B cell (primary cell): ENCODE data around the gene RNASE7. TPM values are rescaled to one million over a fixed set of nuclear protein-coding genes. Genes with fewer than 3 reads are reported as not detected.

Experiments
- ATAC-seq: fragments of 200-7000 bp; cut with Tn5 transposase; one replicate; pipeline ENCODE4 v1.10.0; 2021; ENCODE audit warnings: low read depth, mild to moderate bottlenecking, moderate number of reproducible peaks, moderate library complexity
- CTCF ChIA-PET: fragments of 350-600 bp; sonication (Branson Sonifier 250); formaldehyde crosslinking; loops from one replicate; lab custom pipeline; 2021; ENCODE audit warnings: antibody characterized with exemption, inconsistent platforms; lab: Charles Lee
- POLR2A ChIA-PET: fragments of 350-600 bp; sonication (Branson Sonifier 250); formaldehyde crosslinking; loops from one replicate; lab custom pipeline; 2021; ENCODE audit warnings: antibody characterized with exemption; lab: Charles Lee
- DNase-seq: peaks from one replicate; pipeline ENCODE4 v3.0.0; 2013
- H2AFZ ChIP-seq: 2 replicates; pipeline ENCODE4 v1.6.1; 2012; ENCODE audit warnings: mild to moderate bottlenecking, low read depth, low read length; ENCODE audit not compliant: insufficient read depth, poor library complexity, severe bottlenecking
- H3K27ac ChIP-seq, 2 donors: 1 replicate in 1 of 2; 2 replicates in 1 of 2; pipeline ENCODE4 v1.5.1; 2012 to 2013; ENCODE audit warnings: low read length in 2 of 2, mild to moderate bottlenecking in 2 of 2, moderate library complexity in 1 of 2
- H3K27me3 ChIP-seq, 4 experiments: fragments of 200-600 bp in 1 of 4; sonication (generic) in 1 of 4; replicated peaks in 1 of 4; 1 replicate in 2 of 4; 2 replicates in 2 of 4; pipeline versions ENCODE4 v1.6.1 to v1.7.0; 2013 to 2016; ENCODE audit warnings: low read length in 3 of 4, mild to moderate bottlenecking in 2 of 4, mixed read lengths in 1 of 4, moderate library complexity in 1 of 4; ENCODE audit not compliant: insufficient read depth in 4 of 4, control insufficient read depth in 3 of 4; ENCODE audit errors: control extremely low read depth in 1 of 4
- H3K36me3 ChIP-seq, 2 experiments: replicated peaks in 1 of 2; 1 replicate in 1 of 2; 2 replicates in 1 of 2; pipeline versions ENCODE4 v1.6.1 to v1.7.1; 2013; ENCODE audit warnings: low read length in 1 of 2; ENCODE audit not compliant: insufficient read depth in 2 of 2, control insufficient read depth in 1 of 2; ENCODE audit errors: control extremely low read depth in 1 of 2, extremely low read depth in 1 of 2
- H3K4me1 ChIP-seq, 2 donors: fragments of 200-600 bp in 1 of 2; sonication (generic) in 1 of 2; 1 replicate in 1 of 2; 2 replicates in 1 of 2; pipeline versions ENCODE4 v1.5.1 to v1.6.1; 2013 to 2017; ENCODE audit warnings: low read length in 2 of 2; ENCODE audit not compliant: control insufficient read depth in 2 of 2, insufficient read depth in 2 of 2
- H3K4me2 ChIP-seq: replicated peaks from 2 replicates; pipeline ENCODE3; 2012; ENCODE audit warnings: mild to moderate bottlenecking, low read depth, low read length; ENCODE audit not compliant: poor library complexity, severe bottlenecking
- H3K4me3 ChIP-seq, 5 experiments: fragments of 200-600 bp in 1 of 5; sonication (generic) in 1 of 5; 1 replicate in 3 of 5; 2 replicates in 2 of 5; pipeline versions ENCODE4 v1.5.1 to v1.7.0; 2011 to 2016; ENCODE audit warnings: low read length in 4 of 5, mild to moderate bottlenecking in 4 of 5, low read depth in 2 of 5, control low read depth in 1 of 5, moderate library complexity in 1 of 5; ENCODE audit not compliant: insufficient read depth in 1 of 5; ENCODE audit errors: control extremely low read depth in 1 of 5, extremely low read depth in 1 of 5
- H3K79me2 ChIP-seq: fragments of 200-600 bp; sonication (generic); one replicate; pipeline ENCODE4 v1.6.0; 2016; ENCODE audit warnings: low read length; ENCODE audit not compliant: control insufficient read depth, insufficient read depth
- H3K9ac ChIP-seq: fragments of 200-600 bp; sonication (generic); 2 replicates; pipeline ENCODE4 v1.6.1; 2017; ENCODE audit warnings: mild to moderate bottlenecking, low read length, moderate library complexity
- H3K9me3 ChIP-seq, 3 donors: one replicate each; pipeline versions ENCODE4 v1.6.1 to v1.7.1; 2013; ENCODE audit warnings: low read length in 2 of 3; ENCODE audit not compliant: control insufficient read depth in 2 of 3, insufficient read depth in 1 of 3; ENCODE audit errors: control extremely low read depth in 1 of 3
- H4K20me1 ChIP-seq: 2 replicates; pipeline ENCODE4 v1.6.0; 2012; ENCODE audit warnings: mild to moderate bottlenecking, low read length; ENCODE audit not compliant: insufficient read depth, control insufficient read depth, poor library complexity, severe bottlenecking
- H3K27ac Mint-ChIP-seq: one replicate; pipeline ENCODE4 v1.8.0; 2021; ENCODE audit warnings: mixed read lengths
- H3K27me3 Mint-ChIP-seq: one replicate; pipeline ENCODE4 v1.8.0; 2021; ENCODE audit warnings: mixed read lengths
- H3K4me1 Mint-ChIP-seq: one replicate; pipeline ENCODE4 v1.8.0; 2021; ENCODE audit warnings: mixed read lengths
- H3K4me3 Mint-ChIP-seq: one replicate; pipeline ENCODE4 v1.8.0; 2021; ENCODE audit warnings: mixed read lengths
- H3K9me3 Mint-ChIP-seq: one replicate; pipeline ENCODE4 v1.8.0; 2022; ENCODE audit warnings: mixed read lengths; ENCODE audit not compliant: insufficient read depth
- CTCF ChIP-seq: fragments of 200-600 bp; IDR thresholded peaks from one replicate; pipeline ENCODE4 v1.8.0; 2022; ENCODE audit warnings: antibody characterized with exemption, mild to moderate bottlenecking
- EZH2 ChIP-seq: IDR thresholded peaks from 2 replicates; pipeline ENCODE4 v1.6.1; 2012; ENCODE audit warnings: borderline replicate concordance, low read depth, mild to moderate bottlenecking, moderate library complexity, low read length; ENCODE audit not compliant: insufficient read depth, poor library complexity, severe bottlenecking
- WGBS: methylation state at CpG from one replicate; pipeline ENCODE4 v1.1.5; 2013; ENCODE audit warnings: missing lambda C conversion rate; ENCODE audit not compliant: insufficient coverage; 5-methylcytosine and 5-hydroxymethylcytosine counted together
- intact Hi-C: fragments of 100-400 bp; cut with micrococcal nuclease; formaldehyde crosslinking; loops from one replicate; pipeline ENCODE4 v1.10.0; 2022
- polyA plus RNA-seq: library from polyadenylated mRNA; depleted of rRNA; stranded (reverse); fragments of >200 nt; gene quantifications from 2 replicates; pipeline ENCODE4 v1.2.3, GENCODE V29; 2012
- total RNA-seq, 2 donors: library from RNA; stranded (reverse); fragments of 120-200 nt in 1 of 2; gene quantifications; 1 replicate in 1 of 2; 2 replicates in 1 of 2; pipeline versions ENCODE4 v1.2.3 to v1.2.4, GENCODE V29; 2013 to 2022

RNASE7 gene
- total and polyA plus RNA-seq, 2 donors (not counting 1 experiment from before 2014, with no cell fraction given), result not detected

GRCh38 chr14:21020977-21021545 is 21.1 kb upstream of the RNASE7 start:
- H3K36me3 ChIP-seq, result no peaks in the 10 kb centered on the region
- H3K4me1 ChIP-seq, result peaks cover 12 to 23% of the 10 kb centered on the region in 2 donors
- TF ChIP-seq CTCF, result no peak
- TF ChIP-seq EZH2, result no peak
- ATAC-seq (no peak), DNase-seq (no peak)
- Mint-ChIP-seq H3K4me1 (peaks cover 19% of the 10 kb centered on the region), H3K27ac (no peak overlapping the region), H3K4me3 (no peak overlapping the region), H3K9me3 (no peaks in the 10 kb centered on the region), H3K27me3 (peaks cover 23% of the 10 kb centered on the region)
- H3K4me2 ChIP-seq, result no peak overlapping the region
- H3K9me3 ChIP-seq, result no peaks in the 10 kb centered on the region
- H2AFZ ChIP-seq, result no peak overlapping the region
- H3K79me2 ChIP-seq, result no peaks in the 10 kb centered on the region
- no peaks in the 10 kb centered on the region for H4K20me1 ChIP-seq
- intact Hi-C loops, result no loop called here
- H3K4me3 ChIP-seq, result no peak overlapping the region
- 95% methylated on average over 4 of the region's 5 CpGs for WGBS
- no peak overlapping the region for H3K9ac ChIP-seq
- ChIA-PET CTCF (interaction anchor here (1.1 to 15.1 kb wide), 7 partner anchors 10 to 164 kb away, joined by 3 to 348 read pairs (median 6); partner anchors contain the start of genes TMEM253 and TPPP2), POLR2A (no interaction called here)
- H3K27me3 ChIP-seq, result peaks cover 0 to 30% (median 8%) of the 10 kb centered on the region in 4 experiments
- H3K27ac ChIP-seq, result no peak overlapping the region

- CTCF ChIA-PET, result interaction anchor here (2.5 to 2.9 kb wide), 3 partner anchors 8 to 82 kb away, joined by 9 to 23 read pairs (median 14); no protein-coding TSS in a partner anchor
- H3K27ac Mint-ChIP-seq, result no peak overlapping the region
- no peak for TF ChIP-seq CTCF
- TF ChIP-seq EZH2, result no peak
- H3K4me2 ChIP-seq, result no peak overlapping the region
- 98% methylated on average over 5 of the region's 5 CpGs for WGBS
- H3K4me1 ChIP-seq, result peaks cover 12 to 23% of the 10 kb centered on the region in 2 donors
- no peaks in the 10 kb centered on the region for H4K20me1 ChIP-seq
- H2AFZ ChIP-seq, result no peak overlapping the region
- POLR2A ChIA-PET, result no interaction called here
- ATAC-seq (no peak), DNase-seq (no peak)
- H3K27me3 ChIP-seq, result peaks cover 0 to 30% (median 8%) of the 10 kb centered on the region in 4 experiments
- no peaks in the 10 kb centered on the region for H3K9me3 Mint-ChIP-seq
- H3K4me1 Mint-ChIP-seq, result peaks cover 19% of the 10 kb centered on the region
- peak overlapping the region; percentile 93 for H3K4me3 Mint-ChIP-seq
- H3K27ac ChIP-seq, result no peak overlapping the region
- intact Hi-C loops, result no loop called here
- H3K9me3 ChIP-seq, result no peaks in the 10 kb centered on the region
- no peaks in the 10 kb centered on the region for H3K36me3 ChIP-seq
- no peak overlapping the region for H3K9ac ChIP-seq
- peaks cover 19% of the 10 kb centered on the region for H3K27me3 Mint-ChIP-seq
- no peak overlapping the region for H3K4me3 ChIP-seq
- no peaks in the 10 kb centered on the region for H3K79me2 ChIP-seq
Measured at GRCh38 chr14:21022686-21023085, 19.5 kb upstream of the RNASE7 start.
